H9 (cell line): ENCODE results near the gene PRAF2. TPM values are rescaled to one million over a fixed set of nuclear protein-coding genes. Genes with fewer than 3 reads are reported as not detected.
A peak's percentile ranks its signal among the peaks of the same experiment; 100 is the strongest.

Experiments used
- DNase-seq: peaks from one replicate; pipeline ENCODE4 v3.0.0-alpha.2; 2017
- H2AFZ ChIP-seq: one replicate; pipeline ENCODE4 v1.6.1; 2013; ENCODE audit warnings: mild to moderate bottlenecking, low read length, control low read depth, moderate library complexity
- H2AK5ac ChIP-seq: 2 replicates; pipeline ENCODE4 v1.6.1; 2013; ENCODE audit warnings: low read length, control low read depth, mixed read lengths; ENCODE audit not compliant: insufficient read length
- H2BK120ac ChIP-seq: one replicate; pipeline ENCODE4 v1.6.1; 2013; ENCODE audit warnings: low read depth, mild to moderate bottlenecking, low read length, control low read depth, inconsistent platforms; ENCODE audit not compliant: poor library complexity, severe bottlenecking
- H2BK12ac ChIP-seq: 2 replicates; pipeline ENCODE4 v1.6.1; 2013; ENCODE audit warnings: low read length, control low read depth, mixed read lengths, low read depth; ENCODE audit not compliant: insufficient read length
- H2BK15ac ChIP-seq: 2 replicates; pipeline ENCODE4 v1.6.1; 2013; ENCODE audit warnings: low read depth, low read length, control low read depth
- H2BK20ac ChIP-seq: one replicate; pipeline ENCODE4 v1.6.1; 2013; ENCODE audit warnings: low read depth, mild to moderate bottlenecking, low read length, control low read depth, inconsistent platforms; ENCODE audit not compliant: poor library complexity, severe bottlenecking
- H2BK5ac ChIP-seq: 2 replicates; pipeline ENCODE4 v1.6.1; 2013; ENCODE audit warnings: low read length, control low read depth, mixed read lengths; ENCODE audit not compliant: insufficient read length
- H3K14ac ChIP-seq: 2 replicates; pipeline ENCODE4 v1.6.1; 2013; ENCODE audit warnings: low read length, control low read depth; ENCODE audit not compliant: insufficient read depth
- H3K18ac ChIP-seq: 2 replicates; pipeline ENCODE4 v1.6.1; 2013; ENCODE audit warnings: low read depth, mild to moderate bottlenecking, mixed read lengths, low read length, control low read depth; ENCODE audit not compliant: insufficient read length
- H3K23ac ChIP-seq: 2 replicates; pipeline ENCODE4 v1.6.1; 2013; ENCODE audit warnings: low read length, control low read depth, mixed read lengths, low read depth; ENCODE audit not compliant: insufficient read length
- H3K23me2 ChIP-seq: 2 replicates; pipeline ENCODE4 v1.6.1; 2013; ENCODE audit warnings: low read depth, mild to moderate bottlenecking, mixed read lengths, low read length, control low read depth; ENCODE audit not compliant: insufficient read length, poor library complexity, severe bottlenecking
- H3K27ac ChIP-seq: 2 replicates; pipeline ENCODE4 v1.5.1; 2013; ENCODE audit warnings: low read length, control low read depth, mixed read lengths, low read depth; ENCODE audit not compliant: insufficient read length
- H3K27me3 ChIP-seq: 2 replicates; pipeline ENCODE4 v1.6.1; 2013; ENCODE audit warnings: low read length, control low read depth, inconsistent platforms; ENCODE audit not compliant: insufficient read depth
- H3K4ac ChIP-seq: 2 replicates; pipeline ENCODE4 v1.6.1; 2013; ENCODE audit warnings: low read depth, mild to moderate bottlenecking, control low read depth, inconsistent platforms, low read length, moderate library complexity
- H3K4me1 ChIP-seq: 2 replicates; pipeline ENCODE4 v1.6.1; 2013; ENCODE audit warnings: low read length, control low read depth, inconsistent platforms; ENCODE audit not compliant: insufficient read depth
- H3K4me2 ChIP-seq: 2 replicates; pipeline ENCODE4 v1.6.1; 2013; ENCODE audit warnings: low read length, control low read depth, mixed read lengths; ENCODE audit not compliant: insufficient read length, insufficient read depth
- H3K56ac ChIP-seq: 2 replicates; pipeline ENCODE4 v1.6.1; 2013; ENCODE audit warnings: low read depth, mild to moderate bottlenecking, mixed read lengths, low read length, control low read depth; ENCODE audit not compliant: insufficient read length
- H3K79me1 ChIP-seq: 2 replicates; pipeline ENCODE4 v1.6.1; 2013; ENCODE audit warnings: low read depth, mild to moderate bottlenecking, moderate library complexity, low read length, control low read depth, inconsistent platforms; ENCODE audit not compliant: insufficient read depth, poor library complexity, severe bottlenecking
- H3K79me2 ChIP-seq: 2 replicates; pipeline ENCODE4 v1.6.1; 2013; ENCODE audit warnings: low read length, control low read depth, inconsistent platforms; ENCODE audit not compliant: insufficient read depth
- H3K9ac ChIP-seq: 2 replicates; pipeline ENCODE4 v1.6.1; 2013; ENCODE audit warnings: low read length, control low read depth, mixed read lengths; ENCODE audit not compliant: insufficient read length; ENCODE audit errors: extremely low read depth
- H3K9me3 ChIP-seq: one replicate; pipeline ENCODE4 v1.6.1; 2013; ENCODE audit warnings: low read depth, low read length, inconsistent platforms; ENCODE audit not compliant: control insufficient read depth
- H3T11ph ChIP-seq: one replicate; pipeline ENCODE4 v1.6.1; 2013; ENCODE audit warnings: mild to moderate bottlenecking, low read length, control low read depth, inconsistent platforms
- H4K20me1 ChIP-seq: one replicate; pipeline ENCODE4 v1.6.1; 2013; ENCODE audit not compliant: control insufficient read depth, insufficient read length, insufficient read depth
- H4K5ac ChIP-seq: 2 replicates; pipeline ENCODE4 v1.6.1; 2013; ENCODE audit warnings: low read depth, mild to moderate bottlenecking, mixed read lengths, low read length, control low read depth; ENCODE audit not compliant: insufficient read length
- H4K8ac ChIP-seq: replicated peaks from 2 replicates; pipeline ENCODE4 v1.6.1; 2013; ENCODE audit warnings: low read length, control low read depth, mixed read lengths, low read depth; ENCODE audit not compliant: insufficient read length
- H4K91ac ChIP-seq: 2 replicates; pipeline ENCODE4 v1.6.1; 2013; ENCODE audit warnings: low read depth, mild to moderate bottlenecking, moderate library complexity, mixed read lengths, low read length, control low read depth; ENCODE audit not compliant: insufficient read length
- H3K27ac Mint-ChIP-seq, 3 experiments: 2 replicates in 2 of 3; 3 replicates in 1 of 3; pipeline ENCODE4 v1.8.0; 2020 to 2021; ENCODE audit warnings: mixed read lengths in 3 of 3, mild to moderate bottlenecking in 1 of 3, moderate library complexity in 1 of 3
- H3K27me3 Mint-ChIP-seq: 2 replicates; pipeline ENCODE4 v1.8.0; 2021; ENCODE audit warnings: low read depth, mild to moderate bottlenecking, moderate library complexity, mixed read lengths
- H3K36me3 Mint-ChIP-seq, 3 experiments: 2 replicates in 2 of 3; 3 replicates in 1 of 3; pipeline ENCODE4 v1.8.0; 2020 to 2021; ENCODE audit warnings: low read depth in 3 of 3, mixed read lengths in 3 of 3; ENCODE audit not compliant: insufficient read depth in 1 of 3
- H3K4me1 Mint-ChIP-seq, 2 experiments: 2 replicates each; pipeline ENCODE4 v1.8.0; 2020; ENCODE audit warnings: mixed read lengths in 2 of 2
- H3K4me3 Mint-ChIP-seq, 2 experiments: 2 replicates in 1 of 2; 3 replicates in 1 of 2; pipeline ENCODE4 v1.8.0; 2020 to 2021; ENCODE audit warnings: mild to moderate bottlenecking in 2 of 2, mixed read lengths in 2 of 2, moderate library complexity in 1 of 2
- H3K9me3 Mint-ChIP-seq, 2 experiments: 2 replicates in 1 of 2; 3 replicates in 1 of 2; pipeline ENCODE4 v1.8.0; 2020; ENCODE audit warnings: mild to moderate bottlenecking in 2 of 2, mixed read lengths in 2 of 2, moderate library complexity in 1 of 2
- CTCF ChIP-seq: fragments of 200-600 bp; sonication (generic); conservative IDR thresholded peaks from 3 replicates; pipeline ENCODE4 v1.8.0; 2021; ENCODE audit warnings: antibody characterized with exemption, mild to moderate bottlenecking
- WGBS: extraction: QIAGEN DNeasy Blood & Tissue Kit; methylation state at CpG from one replicate; pipeline ENCODE4 v1.1.7; 2013; ENCODE audit warnings: missing lambda C conversion rate, low lambda C conversion rate, mixed read lengths; ENCODE audit not compliant: insufficient read length; ENCODE audit errors: extremely low coverage; 5-methylcytosine and 5-hydroxymethylcytosine counted together
- total RNA-seq: library from RNA; stranded (reverse); gene quantifications from 2 replicates; pipeline ENCODE4 v1.2.1, GENCODE V29; 2021

The PRAF2 gene
- total RNA-seq, 1 experiment from 2014 or later, result 13.4 TPM

- H3K23me2 ChIP-seq, result no peaks in the 10 kb centered on the region
- H4K8ac ChIP-seq, result no peak overlapping the region
- H3K27me3 ChIP-seq, result no peaks in the 10 kb centered on the region
- H3K79me2 ChIP-seq, result no peaks in the 10 kb centered on the region
- H3K18ac ChIP-seq, result no peak overlapping the region
- H2BK20ac ChIP-seq, result no peak overlapping the region
- H3K27me3 Mint-ChIP-seq, result no peaks in the 10 kb centered on the region; the same call in 1 of the 2 replicates
- H2AFZ ChIP-seq, result no peak overlapping the region
- no peak overlapping the region for H3K14ac ChIP-seq
- no peak for DNase-seq
- no peak overlapping the region for H2BK120ac ChIP-seq
- no CpG with 5 or more reads among the region's 8 CpGs for WGBS
- no peak overlapping the region for H2BK15ac ChIP-seq
- no peaks in the 10 kb centered on the region for H3K4me1 Mint-ChIP-seq
- H3K4me3 Mint-ChIP-seq, result no peak overlapping the region
- no peak overlapping the region for H3T11ph ChIP-seq
- no peak overlapping the region for H3K9ac ChIP-seq
- no peak overlapping the region for H3K23ac ChIP-seq
- H4K5ac ChIP-seq, result no peak overlapping the region
- H3K4me2 ChIP-seq, result no peak overlapping the region
- no peak overlapping the region for H3K27ac ChIP-seq
- no peak overlapping the region for H3K56ac ChIP-seq
- no peak overlapping the region for H2AK5ac ChIP-seq
- H3K4me1 ChIP-seq, result no peaks in the 10 kb centered on the region
- H3K79me1 ChIP-seq, result no peaks in the 10 kb centered on the region
- peaks cover under 1% of the 10 kb centered on the region for H3K9me3 ChIP-seq
- H2BK12ac ChIP-seq, result no peak overlapping the region
- no peaks in the 10 kb centered on the region for H4K20me1 ChIP-seq
- no peak overlapping the region for H3K4ac ChIP-seq
- peaks cover 27 to 55% (median 47%) of the 10 kb centered on the region in 3 experiments for H3K36me3 Mint-ChIP-seq
- no peak overlapping the region for H4K91ac ChIP-seq
- peaks cover 65 to 68% of the 10 kb centered on the region in 2 experiments for H3K9me3 Mint-ChIP-seq
- no peak overlapping the region for H2BK5ac ChIP-seq
- no peak for TF ChIP-seq CTCF
- peak overlapping the region in 1 of 3 experiments; percentile 34; a peak in 1 of 7 replicates for H3K27ac Mint-ChIP-seq
Observed at GRCh38 chrX:49116076-49116475, 42.3 kb upstream of the PRAF2 start.
